HG03097 (cell line): ENCODE results near the gene ASXL1.
"Not testable (repeated sequence)": the region's sequence is repeated elsewhere in the genome, so short reads cannot be mapped to it uniquely, and the experiment has no call there.

Source experiments
- ATAC-seq: cut with Tn5 transposase; IDR thresholded peaks from one replicate; pipeline ENCODE4 v1.9.1; 2021; ENCODE audit not compliant: unreplicated experiment, low FRiP score

The ASXL1 gene

GRCh38 chr20:32397567-32398084 is 39.5 kb downstream of the ASXL1 start:
- ATAC-seq: no peak

DNA sequence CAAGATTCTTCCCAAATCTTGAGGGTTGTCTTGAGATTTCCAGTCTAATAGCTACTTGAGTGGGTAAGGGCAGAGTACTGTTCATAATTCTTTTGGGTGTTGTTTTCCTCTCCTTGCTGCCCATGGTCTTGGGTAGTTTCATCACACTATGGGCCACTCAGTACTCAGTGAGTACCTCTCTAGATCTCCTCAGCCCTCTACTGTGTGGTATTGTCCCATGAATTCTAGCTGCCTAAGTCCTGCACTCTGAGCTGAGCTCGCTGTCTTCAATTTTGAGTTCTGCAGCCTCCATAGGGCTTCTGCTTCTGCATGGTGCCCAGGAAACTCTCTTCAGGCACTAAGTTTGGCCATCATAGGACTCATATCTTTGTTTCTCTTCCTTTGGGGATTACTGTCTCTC is 42.3 kb downstream of the ASXL1 start:
- ATAC-seq: no peak

DNA sequence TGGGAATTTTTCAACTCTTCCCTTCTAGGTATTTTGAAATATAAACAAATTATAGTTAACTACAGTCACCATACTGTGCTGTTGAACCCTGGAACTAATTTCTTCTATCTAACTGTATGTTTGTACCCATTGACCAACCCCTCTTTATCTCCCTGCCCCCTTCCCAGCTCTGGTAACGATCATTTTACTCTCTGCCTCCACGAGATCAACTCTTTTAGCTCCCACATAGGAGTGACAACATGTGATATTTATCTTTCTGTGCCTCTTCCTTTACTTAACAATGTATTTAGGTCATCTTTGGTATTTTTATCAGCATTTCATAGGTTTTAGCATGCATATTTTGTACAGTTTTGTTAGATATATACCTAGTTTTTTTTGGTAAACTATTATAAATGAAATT is 45.9 kb downstream of the ASXL1 start:
- ATAC-seq: no peak

- ATAC-seq: no peak
Observed at GRCh38 chr20:32406701-32407100, 48.6 kb downstream of the ASXL1 start.

GRCh38 chr20:32407131-32407750 is 49.1 kb downstream of the ASXL1 start:
- ATAC-seq: not testable (repeated sequence)

GRCh38 chr20:32411955-32412706 is 54.0 kb downstream of the ASXL1 start:
- ATAC-seq: no peak

- ATAC-seq: no peak
Observed at GRCh38 chr20:32415494-32415893, 57.4 kb downstream of the ASXL1 start.

GRCh38 chr20:32416206-32416605 is 58.1 kb downstream of the ASXL1 start:
- ATAC-seq: no peak

GRCh38 chr20:32418376-32418775 is 60.2 kb downstream of the ASXL1 start:
- ATAC-seq: no peak

DNA sequence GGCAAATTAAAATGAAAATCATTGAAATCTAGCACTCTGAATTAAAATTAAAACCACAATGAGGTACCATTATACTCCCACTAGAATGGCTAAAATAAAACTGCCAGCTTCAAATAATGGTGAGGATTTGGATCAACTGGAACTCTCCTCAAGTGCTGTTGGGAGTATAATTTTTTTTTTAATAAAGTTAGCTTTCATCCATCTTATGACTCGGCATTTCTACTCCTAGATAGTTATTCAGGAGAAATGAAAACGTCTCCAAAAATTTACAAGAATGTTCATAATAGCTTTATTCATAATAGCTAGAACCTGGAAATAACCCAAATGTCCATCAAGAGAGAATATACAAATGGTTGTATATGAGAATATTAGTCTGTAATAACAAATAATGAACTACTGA is 63.2 kb downstream of the ASXL1 start:
- no peak for ATAC-seq

GRCh38 chr20:32427996-32428395 is 69.9 kb downstream of the ASXL1 start:
- no peak for ATAC-seq

GRCh38 chr20:32429343-32429742 is 71.2 kb downstream of the ASXL1 start:
- no peak for ATAC-seq

GRCh38 chr20:32429745-32430360 is 71.7 kb downstream of the ASXL1 start:
- no peak for ATAC-seq

DNA sequence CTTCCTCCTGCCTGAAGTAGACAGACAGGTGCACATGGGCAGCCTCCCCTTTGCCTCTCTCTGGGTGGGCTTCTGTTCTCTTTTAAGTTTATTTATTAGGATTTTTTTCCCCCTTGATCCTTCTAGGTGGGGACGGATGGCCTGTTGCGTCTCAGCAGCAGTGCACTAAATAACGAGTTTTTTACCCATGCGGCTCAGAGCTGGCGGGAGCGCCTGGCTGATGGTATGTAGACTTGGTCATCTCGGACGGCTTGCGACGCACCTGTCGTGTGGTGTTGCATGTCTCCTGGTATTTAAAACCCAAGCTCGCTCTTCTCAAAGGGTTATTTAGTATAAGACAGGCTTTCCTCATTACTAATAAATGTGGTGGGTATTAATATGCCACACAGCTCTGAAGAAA is 73.3 kb downstream of the ASXL1 start:
- ATAC-seq: no peak

GRCh38 chr20:32432277-32432676 is 74.1 kb downstream of the ASXL1 start:
- no peak for ATAC-seq

DNA sequence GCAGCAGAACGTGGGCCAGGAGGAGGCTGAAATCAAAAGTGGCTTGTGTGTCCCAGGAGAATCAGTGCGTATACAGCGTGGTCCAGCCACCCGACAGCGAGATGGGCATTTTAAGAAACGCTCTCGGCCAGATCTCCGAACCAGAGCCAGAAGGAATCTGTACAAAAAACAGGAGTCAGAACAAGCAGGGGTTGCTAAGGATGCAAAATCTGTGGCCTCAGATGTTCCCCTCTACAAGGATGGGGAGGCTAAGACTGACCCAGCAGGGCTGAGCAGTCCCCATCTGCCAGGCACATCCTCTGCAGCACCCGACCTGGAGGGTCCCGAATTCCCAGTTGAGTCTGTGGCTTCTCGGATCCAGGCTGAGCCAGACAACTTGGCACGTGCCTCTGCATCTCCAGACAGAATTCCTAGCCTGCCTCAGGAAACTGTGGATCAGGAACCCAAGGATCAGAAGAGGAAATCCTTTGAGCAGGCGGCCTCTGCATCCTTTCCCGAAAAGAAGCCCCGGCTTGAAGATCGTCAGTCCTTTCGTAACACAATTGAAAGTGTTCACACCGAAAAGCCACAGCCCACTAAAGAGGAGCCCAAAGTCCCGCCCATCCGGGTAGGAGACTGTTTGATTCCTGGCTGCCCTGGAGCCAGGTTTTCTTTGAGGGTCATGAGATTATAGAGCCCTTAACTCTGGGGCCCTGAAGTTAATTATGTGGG is 75.3 kb downstream of the ASXL1 start:
- no peak for ATAC-seq

- no peak for ATAC-seq
Observed at GRCh38 chr20:32434434-32434833, 76.3 kb downstream of the ASXL1 start.

GRCh38 chr20:32435449-32436107 is 77.4 kb downstream of the ASXL1 start:
- ATAC-seq: no peak

GRCh38 chr20:32436142-32436861 is 78.2 kb downstream of the ASXL1 start:
- ATAC-seq: no peak

GRCh38 chr20:32436968-32437367 is 78.8 kb downstream of the ASXL1 start:
- ATAC-seq: no peak
